Measurements from ENCODE around the gene TRANK1.
"Not testable (repeated sequence)": the region's sequence is repeated elsewhere in the genome, so short reads cannot be mapped to it uniquely, and the experiment has no call there.

Gene TRANK1

DNA sequence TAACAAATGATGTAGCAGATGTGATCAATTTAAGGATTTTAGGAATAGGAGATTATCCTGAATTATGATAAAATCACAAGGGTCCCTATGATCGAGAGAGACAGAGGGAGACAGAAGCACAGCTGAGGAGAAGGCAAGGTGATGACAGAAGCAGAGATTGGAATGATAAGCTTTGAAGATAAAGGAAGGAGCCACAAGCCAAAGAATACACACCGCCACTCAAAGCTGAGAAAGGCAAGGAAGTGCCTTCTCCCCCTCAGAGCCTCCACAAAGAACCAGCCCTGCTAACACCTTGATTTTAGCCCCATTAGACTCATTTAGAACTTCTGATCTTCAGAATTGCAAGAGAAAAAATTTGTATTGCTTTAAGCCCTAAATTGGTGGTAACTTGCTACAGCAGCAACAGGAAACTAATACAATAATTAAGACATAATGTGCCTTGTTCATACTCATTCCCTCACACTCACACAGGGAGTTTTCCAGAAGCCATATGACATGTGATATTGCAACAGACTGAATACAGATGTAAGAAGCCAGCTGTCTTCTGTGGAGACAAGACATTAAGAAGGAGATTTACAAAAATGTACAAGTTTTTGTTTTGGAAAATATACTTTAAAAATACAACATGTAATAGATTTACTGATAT, 38.2 kb downstream of the TRANK1 start:
- no peak overlapping the region for H3K4me3 ChIP-seq (replicated peaks; ENCODE audit: low read depth, low read length)
- TF ChIP-seq, protein P1, sequence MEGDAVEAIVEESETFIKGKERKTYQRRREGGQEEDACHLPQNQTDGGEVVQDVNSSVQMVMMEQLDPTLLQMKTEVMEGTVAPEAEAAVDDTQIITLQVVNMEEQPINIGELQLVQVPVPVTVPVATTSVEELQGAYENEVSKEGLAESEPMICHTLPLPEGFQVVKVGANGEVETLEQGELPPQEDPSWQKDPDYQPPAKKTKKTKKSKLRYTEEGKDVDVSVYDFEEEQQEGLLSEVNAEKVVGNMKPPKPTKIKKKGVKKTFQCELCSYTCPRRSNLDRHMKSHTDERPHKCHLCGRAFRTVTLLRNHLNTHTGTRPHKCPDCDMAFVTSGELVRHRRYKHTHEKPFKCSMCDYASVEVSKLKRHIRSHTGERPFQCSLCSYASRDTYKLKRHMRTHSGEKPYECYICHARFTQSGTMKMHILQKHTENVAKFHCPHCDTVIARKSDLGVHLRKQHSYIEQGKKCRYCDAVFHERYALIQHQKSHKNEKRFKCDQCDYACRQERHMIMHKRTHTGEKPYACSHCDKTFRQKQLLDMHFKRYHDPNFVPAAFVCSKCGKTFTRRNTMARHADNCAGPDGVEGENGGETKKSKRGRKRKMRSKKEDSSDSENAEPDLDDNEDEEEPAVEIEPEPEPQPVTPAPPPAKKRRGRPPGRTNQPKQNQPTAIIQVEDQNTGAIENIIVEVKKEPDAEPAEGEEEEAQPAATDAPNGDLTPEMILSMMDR (IDR thresholded peaks at IDR 0.05; ENCODE audit: low read length, missing control alignments), result no peak
- peak; percentile 89 for DNase-seq (ENCODE audit: low read depth)

DNA sequence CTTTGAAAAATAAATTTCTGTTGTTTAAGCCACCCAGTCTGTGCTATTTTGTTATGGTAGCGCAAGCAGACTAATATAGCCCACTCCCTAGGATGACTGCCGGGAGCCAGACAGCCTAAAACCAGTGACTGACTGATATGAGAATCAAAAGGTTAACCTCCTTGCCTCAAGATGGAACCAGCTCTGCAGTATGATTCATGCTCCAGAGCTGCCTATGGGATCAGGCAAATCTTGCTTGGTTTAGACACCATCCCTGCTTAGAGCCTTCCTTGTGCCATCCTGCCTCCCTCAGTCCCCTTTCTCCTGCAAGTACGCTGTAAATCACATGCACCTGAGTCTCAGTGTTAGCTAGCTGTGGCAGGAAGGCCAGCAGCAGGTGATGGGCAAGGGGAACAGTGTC, 39.3 kb downstream of the TRANK1 start:
- DNase-seq (ENCODE audit: low read depth), result no peak
- H3K4me3 ChIP-seq (replicated peaks; ENCODE audit: low read depth, low read length), result no peak overlapping the region
- TF ChIP-seq, protein P1 (IDR thresholded peaks at IDR 0.05; ENCODE audit: low read length, missing control alignments), result no peak

DNA sequence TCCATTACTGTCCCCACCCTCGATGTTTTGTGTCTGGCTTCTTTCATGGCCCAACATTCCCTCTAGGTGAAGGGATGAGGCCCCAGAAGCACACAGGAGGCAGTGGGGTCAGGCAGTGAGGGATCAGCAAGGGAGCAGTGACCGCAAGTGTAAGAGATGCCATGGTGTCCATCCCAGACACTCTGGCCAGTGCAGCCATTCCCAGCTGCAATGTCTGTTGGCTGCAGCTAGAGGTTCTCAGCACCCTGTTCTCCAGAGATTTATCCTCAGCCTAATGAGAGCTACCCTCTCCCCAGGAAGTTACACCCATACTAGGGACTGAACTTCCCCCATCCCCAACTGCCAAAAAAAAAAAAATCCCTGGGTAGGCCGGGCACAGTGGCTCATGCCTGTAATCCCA, 40.2 kb downstream of the TRANK1 start:
- TF ChIP-seq, protein P1 (IDR thresholded peaks at IDR 0.05; ENCODE audit: low read length, missing control alignments), result peak; percentile 56
- H3K4me3 ChIP-seq (replicated peaks; ENCODE audit: low read depth, low read length), result no peak overlapping the region
- peak; percentile 55 for DNase-seq (ENCODE audit: low read depth)

DNA sequence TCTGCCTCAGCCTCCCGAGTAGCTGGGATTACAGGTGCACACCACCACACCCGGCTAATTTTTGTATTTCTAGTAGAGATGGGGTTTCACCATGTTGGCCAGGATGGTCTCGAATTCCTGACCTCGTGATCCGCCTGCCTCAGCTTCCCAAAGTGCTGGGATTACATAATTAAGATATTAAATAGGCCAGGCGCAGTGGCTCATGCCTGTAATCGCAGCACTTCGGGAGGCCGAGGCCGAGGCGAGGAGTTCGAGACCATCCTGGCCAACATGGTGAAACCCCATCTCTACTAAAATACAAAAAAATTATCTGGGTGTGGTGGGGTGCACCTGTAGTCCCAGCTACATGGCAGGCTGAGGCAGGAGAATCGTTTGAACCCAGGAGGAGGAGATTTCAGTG, 40.8 kb downstream of the TRANK1 start:
- H3K4me3 ChIP-seq (replicated peaks; ENCODE audit: low read depth, low read length); DNase-seq (ENCODE audit: low read depth): not testable (repeated sequence)

DNA sequence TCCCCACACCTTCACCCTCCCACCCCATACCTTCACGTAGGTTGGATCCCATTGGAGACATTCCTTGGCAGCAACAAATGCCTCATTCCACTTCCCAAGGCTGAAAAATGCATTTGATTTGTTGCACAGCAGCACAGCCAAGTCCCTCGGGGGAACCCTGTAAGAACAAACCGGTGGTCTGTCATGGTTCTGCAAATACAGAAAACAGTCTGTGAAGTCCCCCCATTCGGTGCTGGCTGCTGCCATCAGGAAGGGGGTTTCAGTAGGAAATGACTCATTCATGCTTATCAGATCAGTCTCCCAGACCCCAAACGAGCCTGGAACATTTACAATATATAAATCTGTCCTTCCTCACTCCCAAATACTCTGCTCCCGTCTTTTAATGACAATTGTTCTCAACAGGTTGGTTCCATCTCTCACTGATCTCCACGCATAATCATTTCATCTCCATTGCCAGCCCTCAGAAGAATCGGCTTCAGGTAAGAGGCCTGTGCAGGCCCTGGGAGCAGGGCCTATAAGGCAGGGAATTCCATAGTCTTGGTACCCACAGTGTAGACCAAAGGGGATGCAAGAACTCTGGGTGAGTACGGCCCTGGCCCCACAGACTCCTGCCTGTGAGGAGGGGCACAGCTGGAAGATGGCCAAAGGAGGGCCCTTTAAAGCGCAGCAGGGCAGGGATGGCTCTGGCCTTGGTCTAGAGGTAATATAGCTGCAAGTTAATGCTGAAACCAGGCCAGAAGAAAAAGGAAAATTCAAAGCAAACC, 41.6 kb downstream of the TRANK1 start:
- TF ChIP-seq, protein P1 (IDR thresholded peaks at IDR 0.05; ENCODE audit: low read length, missing control alignments), result no peak
- peak; percentile 11 for DNase-seq (ENCODE audit: low read depth)
- H3K4me3 ChIP-seq (replicated peaks; ENCODE audit: low read depth, low read length), result no peak overlapping the region

DNA sequence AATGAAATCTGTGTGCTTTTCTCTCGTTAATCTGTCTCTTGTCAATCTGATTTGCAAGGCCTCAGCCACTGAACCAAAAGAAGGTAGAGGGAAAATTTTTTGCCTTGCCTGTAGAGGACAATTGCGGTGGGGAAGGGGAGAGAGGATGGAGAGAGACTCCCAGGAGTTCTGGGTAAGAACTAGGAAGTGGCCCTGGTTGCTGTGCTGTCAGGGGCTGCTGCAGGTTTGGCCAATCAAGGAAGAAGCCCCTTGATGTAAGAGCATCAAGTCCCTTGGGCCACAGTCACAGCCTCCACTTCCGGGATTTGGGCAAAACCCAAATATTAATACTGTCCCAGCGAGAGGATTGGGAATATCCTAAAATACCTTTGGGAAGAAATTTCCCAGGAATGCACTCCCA, 43.3 kb downstream of the TRANK1 start:
- no peak overlapping the region for H3K4me3 ChIP-seq (replicated peaks; ENCODE audit: low read depth, low read length)
- DNase-seq (ENCODE audit: low read depth), result no peak
- TF ChIP-seq, protein P1 (IDR thresholded peaks at IDR 0.05; ENCODE audit: low read length, missing control alignments), result no peak

DNA sequence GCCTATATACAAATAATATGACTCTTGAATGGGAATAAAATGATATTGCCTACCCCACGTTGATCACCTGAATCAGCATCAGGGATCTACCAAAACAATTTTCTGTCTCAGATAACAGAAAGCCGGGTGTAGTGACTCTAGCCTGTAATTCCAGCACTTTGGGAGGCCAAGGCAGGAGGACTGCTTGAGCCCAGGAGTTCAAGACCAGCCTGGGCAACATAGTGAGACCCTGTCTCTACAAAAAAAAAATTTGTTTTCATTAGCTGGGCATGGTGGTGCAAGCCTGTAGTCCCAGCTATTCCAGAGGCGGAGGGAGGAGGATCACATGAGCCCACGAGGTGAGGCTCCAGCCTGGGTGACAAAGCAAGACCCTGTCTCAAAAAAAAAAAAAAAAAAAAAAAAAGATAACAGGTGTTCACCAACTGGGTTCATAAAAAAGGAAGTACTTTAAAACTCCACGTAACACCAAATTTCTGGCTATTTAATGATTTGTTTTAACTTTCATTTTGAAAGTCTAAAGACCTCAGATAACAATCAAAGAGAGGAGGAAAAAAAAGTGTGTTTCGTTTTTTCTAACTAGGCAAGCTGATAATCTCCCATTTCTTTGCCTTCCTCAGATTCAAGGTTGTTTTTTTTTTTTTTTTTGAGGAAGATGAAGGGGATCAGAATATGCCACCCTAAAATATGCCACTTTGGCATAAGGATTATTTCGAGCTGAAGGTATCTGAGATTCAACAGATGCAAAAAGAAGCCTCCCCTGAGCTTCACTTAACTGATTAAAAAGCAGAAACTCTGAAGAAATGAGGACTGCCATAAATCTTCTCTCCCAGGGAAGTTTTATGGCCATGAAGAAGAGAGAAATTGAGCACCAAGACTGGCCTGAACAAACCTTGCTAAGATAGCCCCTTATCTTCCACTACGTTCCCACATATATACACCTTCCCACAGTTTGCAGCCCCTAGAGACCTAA, 44.1 kb downstream of the TRANK1 start:
- TF ChIP-seq, protein P1 (IDR thresholded peaks at IDR 0.05; ENCODE audit: low read length, missing control alignments), result no peak
- no peak overlapping the region for H3K4me3 ChIP-seq (replicated peaks; ENCODE audit: low read depth, low read length)

More for the DNA sequence above, 44.1 kb downstream of the TRANK1 start:
- no peak for DNase-seq (ENCODE audit: low read depth)
